Endothelial cell of hepatic sinusoid (primary cell): Measurements from ENCODE around the gene RNU4-1.

ENCODE experiments used
- in situ Hi-C: cut with HindIII; loops from 2 replicates; pipeline ENCODE4 v1.10.0; 2017; ENCODE audit warnings: low sequenced_read_pairs

The RNU4-1 gene

DNA sequence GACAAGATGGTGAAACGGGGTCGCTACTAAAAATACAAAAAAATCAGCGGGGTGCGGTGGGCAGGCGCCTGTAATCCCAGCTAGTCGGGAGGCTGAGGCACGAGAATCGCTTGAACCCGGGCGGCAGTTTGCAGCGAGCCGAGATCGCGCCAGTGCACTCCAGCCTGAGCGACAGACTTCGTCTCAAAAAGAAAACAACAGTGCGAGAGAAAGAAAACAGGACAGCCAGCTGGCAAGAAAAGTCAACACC lies 701 bp downstream of the RNU4-1 start:
- in situ Hi-C loops, result no loop called here

DNA sequence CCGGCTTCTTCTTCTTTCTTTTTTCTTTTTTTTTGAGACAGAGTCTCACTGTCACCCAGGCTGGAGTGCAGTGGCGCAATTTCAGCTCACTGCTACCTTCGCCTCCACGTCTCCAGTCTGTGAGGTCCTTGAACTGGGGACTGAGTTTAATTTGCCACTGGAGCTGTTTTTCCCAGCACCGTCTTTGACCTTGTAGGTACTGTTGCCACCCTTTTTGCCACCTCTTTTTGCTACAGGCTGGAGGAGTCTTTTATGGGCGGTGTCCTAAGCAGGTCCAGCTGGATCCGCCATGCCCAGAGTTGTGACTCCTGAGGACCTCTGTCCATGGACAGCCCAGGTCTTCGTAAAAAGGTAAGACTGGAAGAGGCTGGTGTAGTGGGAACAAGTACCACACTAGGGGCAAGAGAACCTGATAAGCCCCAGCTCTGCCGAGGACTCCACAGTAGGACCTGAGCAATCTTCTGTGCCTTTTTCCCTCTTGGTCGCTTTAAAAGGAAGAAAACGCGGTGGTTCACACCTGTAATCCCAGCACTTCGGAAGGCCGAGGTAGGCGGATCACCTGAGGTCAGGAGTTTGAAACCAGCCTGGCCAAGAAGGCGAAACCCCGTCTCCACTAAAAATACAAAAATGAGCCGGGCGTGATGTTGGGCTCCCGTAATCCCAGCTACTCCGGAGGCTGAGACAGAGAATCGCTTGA lies 2.3 kb downstream of the RNU4-1 start:
- in situ Hi-C loops, result no loop called here

DNA sequence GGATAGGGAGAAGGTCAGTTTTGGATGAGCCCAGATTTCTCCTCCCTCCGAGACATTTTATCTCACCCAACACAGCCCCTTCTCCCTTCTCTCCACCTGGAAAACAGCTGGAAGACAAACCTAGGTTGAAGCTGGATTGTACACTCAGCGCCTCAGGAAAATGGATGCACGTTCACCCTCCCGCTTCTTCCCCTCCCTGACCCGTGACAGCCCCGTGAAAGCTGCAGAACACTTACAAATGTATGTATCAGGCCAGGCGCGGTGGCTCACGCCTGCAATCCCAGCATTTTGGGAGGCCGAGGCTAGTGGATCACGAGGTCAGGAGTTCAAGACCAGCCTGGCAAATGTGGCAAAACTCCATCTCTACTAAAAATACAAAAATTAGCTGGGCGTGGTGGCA lies 5.5 kb downstream of the RNU4-1 start:
- in situ Hi-C loops, result no loop called here

DNA sequence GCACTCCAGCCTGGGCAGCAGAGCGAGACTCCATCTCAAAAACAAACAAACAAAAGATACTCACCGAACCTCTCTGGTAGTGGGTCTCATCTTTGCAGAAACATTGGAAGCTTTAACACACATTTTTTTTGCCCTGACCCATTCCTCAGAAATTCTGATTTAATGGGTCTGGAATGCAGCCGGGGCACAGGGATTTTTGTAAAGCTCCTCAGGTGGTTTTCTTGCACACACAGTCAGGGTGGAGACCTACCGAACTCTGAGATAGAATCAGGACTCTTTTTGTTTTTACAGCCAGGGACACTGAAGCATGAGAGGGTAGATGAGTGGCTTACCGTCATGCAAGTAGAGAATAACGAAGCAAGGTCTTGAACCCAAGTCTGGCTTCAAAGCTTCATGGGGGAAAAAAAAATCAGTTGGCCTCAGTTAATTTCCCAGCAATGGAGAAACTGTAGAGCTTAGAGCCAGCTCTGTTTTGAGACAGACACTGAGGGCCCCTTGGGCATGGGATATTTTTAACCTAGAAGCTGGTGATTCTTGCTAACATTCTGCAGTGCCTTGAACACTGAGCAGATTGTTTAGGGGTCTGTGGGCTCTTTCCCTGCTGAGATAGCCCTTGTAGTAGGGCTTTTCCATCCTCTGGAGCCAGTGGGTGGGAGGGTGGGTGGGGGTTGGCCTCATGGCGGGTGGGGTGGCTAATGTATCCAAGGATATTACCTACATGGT lies 6.1 kb downstream of the RNU4-1 start:
- in situ Hi-C loops, result no loop called here

DNA sequence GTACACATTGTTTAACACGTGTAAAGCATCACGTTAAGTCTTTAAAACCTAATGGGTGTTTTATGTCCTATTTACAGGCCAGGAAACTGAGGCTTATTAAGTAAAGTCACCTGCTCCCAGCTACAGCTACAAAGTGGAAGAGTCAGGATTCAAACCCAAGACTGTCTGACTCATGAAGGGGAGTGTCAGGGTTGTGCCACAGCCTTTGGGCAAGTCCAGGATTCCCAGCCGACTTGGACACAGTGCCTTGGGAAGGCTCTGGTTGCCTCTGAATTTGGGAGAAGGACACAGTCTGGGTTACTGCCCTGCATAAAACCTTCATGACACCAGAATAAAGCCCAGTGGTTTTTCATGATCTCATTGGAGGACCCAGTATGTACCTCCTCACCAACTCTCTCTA lies 8.7 kb downstream of the RNU4-1 start:
- in situ Hi-C loops, result no loop called here

DNA sequence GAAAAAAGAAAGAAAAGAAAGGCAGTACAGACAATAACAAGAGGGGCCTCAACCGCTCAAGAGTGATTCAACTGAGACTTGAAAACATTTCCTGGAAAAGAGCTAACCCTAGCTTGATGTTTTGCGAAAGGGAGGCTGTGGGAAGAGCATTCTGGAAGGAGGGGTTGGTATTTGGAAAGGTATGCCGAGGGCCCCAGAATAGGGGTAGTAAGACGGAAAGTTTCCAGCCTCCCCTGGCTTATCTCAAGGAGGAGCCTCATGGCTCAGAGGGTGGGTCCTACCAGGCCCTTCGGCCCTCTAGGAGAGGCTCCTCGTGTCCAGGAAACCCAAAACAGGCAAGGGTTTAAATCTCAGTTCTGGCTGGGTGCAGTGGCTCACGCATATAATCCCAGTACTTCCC lies 9.7 kb downstream of the RNU4-1 start:
- in situ Hi-C loops, result no loop called here

DNA sequence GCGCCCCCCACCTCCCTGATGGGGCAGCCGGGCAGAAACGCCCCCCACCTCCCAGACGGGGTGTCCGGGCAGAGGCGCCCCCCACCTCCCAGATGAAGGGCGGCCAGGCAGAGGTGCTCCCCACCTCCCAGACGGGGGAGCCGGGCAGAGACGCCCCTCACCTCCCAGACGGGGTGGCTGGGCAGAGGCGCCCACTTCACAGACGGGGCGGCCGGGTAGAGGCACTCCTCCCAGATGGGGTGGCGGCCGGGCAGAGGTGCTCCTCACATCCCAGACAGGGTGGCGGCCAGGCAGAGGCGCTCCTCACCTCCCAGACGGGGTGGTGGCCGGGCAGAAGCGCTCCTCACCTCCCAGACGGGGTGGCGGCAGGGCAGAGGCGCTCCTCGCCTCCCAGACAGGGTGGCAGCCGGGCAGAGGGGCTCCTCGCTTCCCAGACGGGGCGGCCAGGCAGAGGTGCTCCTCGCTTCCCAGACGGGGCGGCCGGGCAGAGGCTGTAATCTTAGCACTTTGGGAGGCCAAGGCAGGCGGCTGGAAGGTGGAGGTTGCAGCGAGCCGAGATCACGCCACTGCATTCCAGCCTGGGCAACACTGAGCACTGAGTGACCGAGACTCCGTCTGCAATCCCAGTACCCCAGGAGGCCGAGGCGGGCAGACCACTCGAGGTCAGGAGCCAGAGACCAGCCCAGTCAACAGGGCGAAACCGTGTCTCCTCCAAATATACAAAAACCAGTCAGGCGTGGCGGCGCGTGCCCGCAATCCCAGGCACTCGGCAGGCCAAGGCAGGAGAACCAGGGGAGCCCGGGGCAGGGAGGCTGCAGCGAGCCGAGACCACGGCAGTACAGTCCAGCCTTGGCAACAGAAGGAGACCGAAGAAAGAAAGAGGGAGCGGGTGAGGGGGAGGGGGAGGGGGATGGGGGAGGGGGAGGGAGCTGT lies 14.6 kb downstream of the RNU4-1 start:
- in situ Hi-C loops, result no loop called here

DNA sequence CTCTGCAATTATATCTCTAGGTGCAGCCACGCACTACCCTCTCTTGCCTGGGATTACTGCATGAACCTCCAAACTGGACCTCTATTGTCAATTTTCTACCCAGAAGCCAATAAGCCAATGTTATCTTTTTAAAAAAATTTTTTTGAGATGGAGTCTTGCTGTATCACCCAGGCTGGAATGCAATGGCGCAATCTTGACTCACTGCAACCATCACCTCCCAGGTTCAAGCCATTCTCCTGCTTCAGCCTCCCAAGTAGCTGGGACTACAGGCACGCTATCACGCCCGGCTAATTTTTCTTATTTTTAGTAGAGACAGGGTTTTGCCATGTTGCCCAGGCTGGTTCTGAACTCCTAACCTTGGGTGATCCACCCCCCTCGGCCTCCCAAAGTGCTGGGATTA lies 16.3 kb downstream of the RNU4-1 start:
- in situ Hi-C loops, result no loop called here

DNA sequence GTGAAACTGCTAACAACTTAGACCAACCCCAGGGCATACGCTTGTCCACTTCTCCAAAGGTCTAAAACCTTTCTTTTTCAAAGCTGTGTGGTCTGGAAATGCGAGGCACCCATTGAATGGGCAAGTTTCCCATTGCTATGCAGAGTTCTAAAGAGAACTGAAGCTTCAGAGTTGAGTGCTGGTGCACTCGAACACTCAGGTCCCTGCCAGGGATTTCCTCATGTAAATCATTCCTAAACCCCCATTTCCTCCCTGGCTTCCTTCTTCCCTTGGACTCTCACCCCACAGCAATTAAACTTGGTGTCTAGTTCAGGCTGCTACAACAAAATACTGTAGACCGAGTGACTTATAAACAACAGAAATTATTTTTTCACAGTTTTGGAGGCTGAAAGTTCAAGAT lies 25.3 kb downstream of the RNU4-1 start:
- in situ Hi-C loops, result loop anchor here (5.0 to 10.0 kb wide), 2 partner anchors 40 to 63 kb away; partner anchors contain the start of gene RPLP0

DNA sequence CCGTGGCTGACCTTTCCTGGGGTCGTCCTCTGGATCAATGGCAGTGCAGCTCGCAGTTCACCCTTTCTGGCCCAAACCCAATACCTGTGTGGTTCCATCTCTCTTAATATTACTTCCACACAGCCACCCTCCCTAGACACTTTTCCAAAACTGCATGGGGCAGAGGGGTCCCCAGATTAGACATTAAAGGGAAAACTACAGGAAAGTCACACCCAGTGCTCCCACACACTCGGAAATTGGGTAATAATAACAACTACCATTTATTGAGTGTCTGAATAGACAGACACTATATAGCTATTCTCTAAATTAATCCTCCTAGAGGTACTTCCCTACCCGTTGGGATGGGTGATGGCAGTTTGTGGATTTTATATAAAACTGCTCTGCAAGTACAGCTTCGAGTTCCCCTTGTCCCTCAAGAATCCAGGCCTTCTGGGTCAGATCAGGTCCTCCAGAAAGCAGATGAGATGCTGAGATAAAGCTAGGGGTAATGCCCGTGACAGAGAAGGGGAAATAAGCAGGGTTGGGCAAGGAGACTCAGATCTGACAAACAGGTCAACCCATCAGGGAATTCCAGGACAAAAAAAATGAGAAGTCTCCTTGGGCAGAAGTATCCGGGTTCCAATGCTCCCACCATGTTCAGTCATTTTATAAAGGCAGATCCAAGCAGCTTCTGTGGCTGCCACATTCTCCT lies 26.7 kb downstream of the RNU4-1 start:
- in situ Hi-C loops, result loop anchor here (5.0 to 10.0 kb wide), 2 partner anchors 39 to 62 kb away; partner anchors contain the start of gene RPLP0

DNA sequence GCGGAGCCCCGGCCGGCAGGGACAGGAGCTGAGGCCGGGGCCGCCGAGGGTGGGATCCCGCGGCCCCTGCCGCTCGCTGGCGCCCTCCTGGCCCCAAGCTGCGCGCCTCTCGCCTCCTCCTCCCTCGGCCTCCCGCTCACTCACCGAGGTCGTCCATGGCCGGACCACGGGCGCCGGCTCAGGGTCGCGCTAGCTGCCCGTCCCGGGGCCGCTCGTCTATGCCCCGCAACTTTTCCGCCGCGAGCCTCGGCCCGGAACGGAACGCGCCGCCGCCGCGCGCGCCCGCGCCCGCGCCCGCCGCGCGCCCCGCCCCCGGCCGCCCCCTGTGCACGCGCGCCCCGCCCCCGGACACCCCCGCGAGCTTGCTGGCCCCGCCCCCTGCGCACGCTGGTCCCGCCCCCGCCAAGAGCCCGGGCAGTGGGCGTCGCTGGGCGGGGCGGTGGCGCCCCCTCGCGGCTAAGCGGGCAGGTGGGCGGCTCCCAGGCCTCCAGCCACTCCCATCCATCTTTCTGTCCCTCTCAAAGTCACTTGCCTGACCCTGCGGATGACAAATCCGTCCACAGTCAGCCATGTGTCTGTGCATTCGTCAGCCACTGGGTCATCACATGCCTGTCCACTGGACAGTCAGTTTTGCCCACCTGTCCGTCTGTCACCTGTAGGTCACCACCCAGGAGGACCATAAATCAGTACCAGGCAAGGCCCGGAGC lies 27.4 kb downstream of the RNU4-1 start, which contains the start of gene PXN:
PXN (minus strand) TSS at position 258 of the 707 bp plus-strand sequence; CDS start at position 157, 101 bp downstream.
- in situ Hi-C loops, result loop anchor here (5.0 to 10.0 kb wide), 2 partner anchors 38 to 61 kb away; partner anchors contain the start of gene RPLP0

DNA sequence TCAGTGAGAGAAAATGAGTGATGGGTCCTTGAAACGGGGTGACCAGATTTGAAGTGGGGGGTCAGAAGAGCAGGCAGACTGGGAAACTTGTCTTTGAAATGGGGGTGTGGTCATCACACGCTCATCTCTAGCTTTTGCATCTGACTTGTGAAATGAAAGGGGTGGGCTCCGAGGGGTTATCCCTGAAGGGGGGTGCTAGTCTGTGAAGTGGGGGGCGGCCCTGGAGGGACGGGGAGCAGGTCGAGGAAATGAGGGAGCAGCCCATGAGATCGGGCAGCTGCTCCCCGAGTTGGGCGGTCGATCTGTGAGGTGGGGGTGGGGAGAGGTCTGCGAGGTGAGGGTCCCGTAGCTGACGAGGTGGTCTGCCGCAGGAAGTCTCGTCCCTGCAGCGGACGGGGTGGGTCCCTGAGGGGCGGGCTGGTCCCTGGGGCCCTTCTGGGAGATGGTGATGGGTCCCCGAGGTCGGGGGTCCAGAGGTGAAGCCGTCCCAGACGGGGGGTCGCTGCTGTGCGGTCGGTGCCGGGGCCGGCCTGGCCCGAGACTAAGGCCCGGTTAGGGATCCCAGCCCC lies 28.0 kb downstream of the RNU4-1 start:
- in situ Hi-C loops, result loop anchor here (5.0 to 10.0 kb wide), 2 partner anchors 38 to 60 kb away; partner anchors contain the start of gene RPLP0

DNA sequence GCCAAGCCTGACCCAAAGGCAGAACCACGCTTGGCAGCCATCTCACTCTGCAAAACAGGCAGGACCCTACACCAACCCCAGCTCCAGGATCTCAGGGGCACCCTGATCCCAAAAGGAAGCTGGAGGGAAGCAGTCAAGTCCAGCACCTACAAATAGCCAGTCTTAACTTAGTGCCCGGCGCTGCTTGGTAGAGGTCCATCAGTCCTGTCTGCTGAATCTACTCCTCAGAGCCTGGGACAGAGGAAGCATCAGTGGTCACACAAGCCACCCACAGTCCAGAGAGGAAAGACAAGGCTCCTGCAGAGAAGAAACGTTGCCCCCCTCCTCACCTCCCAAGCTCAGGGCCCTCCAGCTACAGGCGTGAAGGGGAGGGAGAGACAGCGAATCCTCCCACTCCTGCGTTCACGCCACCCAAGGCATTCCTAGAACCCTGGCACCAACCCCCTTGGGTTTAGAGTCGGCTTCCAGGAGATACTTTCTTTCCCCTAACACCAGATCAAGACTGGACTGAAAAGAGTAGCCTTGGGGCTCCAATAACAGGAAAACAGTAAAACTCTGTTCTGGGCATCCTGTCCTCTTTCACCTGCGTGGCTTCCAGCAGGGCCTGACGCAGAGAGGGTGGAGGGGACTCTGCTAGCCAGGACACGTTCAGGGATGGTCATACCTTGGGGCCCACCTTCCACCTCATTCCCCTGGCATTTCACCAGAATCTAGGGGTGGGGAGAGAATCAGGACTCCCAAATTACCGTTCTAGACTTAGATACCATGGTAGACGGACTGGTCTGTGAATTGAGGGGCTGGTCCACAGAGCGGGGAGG lies 28.7 kb downstream of the RNU4-1 start:
- in situ Hi-C loops, result loop anchor here (10.0 kb wide), 1 partner anchor 59 kb away; the partner anchor contains the start of gene RPLP0

DNA sequence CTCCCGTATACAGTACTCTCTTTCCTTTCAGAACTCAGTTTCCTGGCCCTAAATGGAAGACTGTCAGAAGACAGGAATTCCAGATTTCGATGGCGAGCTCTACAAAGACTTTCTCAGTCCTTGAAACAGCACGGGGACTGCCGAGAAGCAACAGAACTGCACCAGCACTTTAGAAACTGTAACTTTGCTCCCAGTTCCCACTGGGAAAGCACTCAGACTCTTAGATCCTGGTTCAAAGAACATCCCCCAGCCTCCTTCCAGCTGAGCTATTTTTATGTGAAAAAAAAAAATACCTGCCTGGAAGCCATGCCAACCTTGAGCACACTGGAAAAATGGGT lies 29.3 kb downstream of the RNU4-1 start:
- in situ Hi-C loops, result loop anchor here (10.0 kb wide), 1 partner anchor 59 kb away; the partner anchor contains the start of gene RPLP0

DNA sequence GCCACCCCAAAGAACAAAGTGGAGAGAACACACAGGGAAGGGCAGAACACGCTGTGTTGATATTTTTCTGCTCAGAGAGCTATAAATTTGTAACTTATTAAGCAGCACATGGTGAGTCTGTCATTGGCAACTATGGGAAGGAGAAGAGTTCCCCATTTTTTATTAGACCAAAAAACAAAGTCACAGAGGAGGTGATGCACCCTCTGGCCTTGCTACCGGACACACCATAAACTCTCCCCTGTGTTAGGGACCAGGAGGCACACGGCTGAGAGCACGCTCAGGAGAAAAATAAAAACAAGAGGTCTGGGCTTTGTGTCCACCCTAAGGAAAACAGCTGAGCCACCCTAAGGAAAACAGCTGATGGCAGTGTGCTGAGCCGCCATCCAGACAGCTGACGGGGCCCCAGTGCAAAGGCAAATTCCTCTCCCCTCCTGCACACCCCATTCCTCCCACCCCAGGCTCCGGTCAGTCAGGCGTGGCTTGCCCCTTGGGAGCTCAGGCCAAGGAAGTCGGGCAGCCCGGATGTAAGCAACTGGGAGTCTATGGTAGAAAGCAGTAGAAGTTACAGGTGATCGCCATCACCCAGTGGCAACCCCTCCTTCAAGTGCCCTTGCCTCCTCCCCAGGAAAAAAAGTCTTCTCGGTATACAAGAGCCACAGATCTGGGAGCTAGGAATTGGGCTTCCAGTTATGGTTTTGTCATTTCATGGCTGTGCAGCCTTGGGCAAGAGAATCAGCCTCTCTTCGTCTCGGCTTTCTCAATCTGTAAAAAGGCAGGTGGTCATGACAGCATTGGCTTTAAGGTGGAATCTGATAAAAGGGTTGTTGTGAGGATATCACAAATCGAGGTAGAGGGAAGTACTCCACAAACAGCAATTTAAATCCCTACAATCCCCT lies 29.9 kb downstream of the RNU4-1 start:
- in situ Hi-C loops, result loop anchor here (10.0 kb wide), 1 partner anchor 58 kb away; the partner anchor contains the start of gene RPLP0

DNA sequence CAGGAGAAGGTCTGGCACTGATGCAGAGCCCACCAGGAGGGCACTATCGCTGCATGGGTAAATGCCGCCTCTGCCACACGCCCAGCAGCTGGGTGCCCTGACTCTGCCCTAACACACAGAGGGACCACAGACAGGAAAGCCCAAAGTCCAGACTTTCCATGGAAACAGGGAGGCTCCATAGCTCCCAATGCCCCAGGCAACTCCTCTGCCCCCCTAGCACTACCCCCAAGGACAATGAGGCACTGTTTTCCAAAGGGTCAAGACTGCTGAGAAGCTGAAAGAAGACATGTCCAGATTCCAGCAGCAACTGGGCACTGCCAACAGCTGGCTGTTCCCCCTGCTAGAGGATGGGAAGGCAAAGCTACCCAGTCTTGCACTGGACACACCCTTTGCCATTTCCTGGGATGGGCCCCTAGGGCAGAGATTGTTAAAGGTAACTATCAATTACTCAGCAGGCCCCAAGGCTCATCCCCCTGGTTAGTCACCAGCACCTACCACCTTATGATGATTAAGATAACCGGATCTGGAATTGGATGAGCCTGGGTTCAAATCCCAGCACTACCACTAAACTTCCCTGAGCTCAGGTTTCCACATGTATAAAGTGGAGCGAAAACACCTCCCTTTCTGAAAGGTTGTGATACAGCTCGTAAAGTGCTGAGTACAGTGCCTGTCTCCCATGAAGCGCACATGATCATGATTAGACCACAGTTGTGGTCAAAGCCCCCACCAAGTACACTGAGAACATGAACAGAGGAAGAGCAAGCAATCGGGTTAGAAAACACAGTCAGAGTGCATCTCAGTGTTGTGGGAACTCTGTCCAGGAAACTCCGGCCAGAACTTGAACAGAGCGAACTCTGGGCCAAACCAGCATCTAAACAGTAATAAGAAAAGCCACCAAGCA lies 30.8 kb downstream of the RNU4-1 start:
- in situ Hi-C loops, result loop anchor here (10.0 kb wide), 1 partner anchor 57 kb away; the partner anchor contains the start of gene RPLP0

DNA sequence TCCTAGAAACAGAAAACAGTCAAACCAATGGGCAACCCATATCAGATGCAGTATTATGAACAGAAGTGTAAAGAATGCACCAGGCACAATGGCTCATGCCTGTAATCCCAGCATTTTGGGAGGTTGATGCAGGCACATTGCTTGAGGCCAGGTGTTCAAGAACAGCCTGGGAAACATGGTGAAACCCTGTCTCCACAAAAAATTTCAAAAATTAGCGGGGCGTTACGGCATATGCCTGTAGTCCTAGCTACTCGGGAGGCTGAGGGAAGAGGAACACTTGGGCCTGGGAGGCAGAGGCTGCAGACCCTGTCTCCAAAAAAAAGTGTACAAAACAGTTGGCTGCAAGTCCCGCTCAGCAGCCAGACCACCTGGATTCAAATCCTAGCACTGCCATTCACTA lies 32.4 kb downstream of the RNU4-1 start:
- in situ Hi-C loops, result loop anchor here (10.0 kb wide), 1 partner anchor 56 kb away; the partner anchor contains the start of gene RPLP0
